ENCODE results near the gene SEC16A. TPM values are rescaled to one million over a fixed set of nuclear protein-coding genes. Genes with fewer than 3 reads are reported as not detected.

The SEC16A gene
- total RNA-seq, 2 donors from 2014 or later = 35.3 to 75.8 TPM

GRCh38 chr9:136517950-136518349, 35.1 kb upstream of the SEC16A start:
- Histone ChIP-seq H3K9me3 (no peaks in the 10 kb centered on the region), H3K4me3 (no peak overlapping the region), H3K4me1 (peaks cover 30% of the 10 kb centered on the region), H3K27ac (no peak overlapping the region), H3K36me3 (replicated peaks in 1 of 2; ENCODE audit: insufficient read depth in 1 of 2, low read depth in 2 of 2) (peaks cover 13 to 33% of the 10 kb centered on the region in 2 donors), H3K27me3 (no peaks in the 10 kb centered on the region)
- TF ChIP-seq POLR2A (IDR thresholded peaks at IDR 0.05) (no peak), CTCF (IDR thresholded peaks at IDR 0.05) (no peak)
- intact Hi-C loops (cut with DNase I) = no loop called here
- DNase-seq = no peak
- no peak for ATAC-seq
- WGBS, 2 donors = 91 to 96% methylated on average over 9 to 16 of the region's 17 CpGs

GRCh38 chr9:136517012-136517743, 34.3 kb upstream of the SEC16A start:
- H3K9me3 ChIP-seq = no peaks in the 10 kb centered on the region
- TF ChIP-seq POLR2A (IDR thresholded peaks at IDR 0.05) = no peak
- TF ChIP-seq CTCF (IDR thresholded peaks at IDR 0.05) = no peak
- peaks cover 13 to 33% of the 10 kb centered on the region in 2 donors for H3K36me3 ChIP-seq (replicated peaks in 1 of 2; ENCODE audit: insufficient read depth in 1 of 2, low read depth in 2 of 2)
- 89 to 95% methylated on average over 9 to 32 of the region's 37 CpGs for WGBS, 2 donors
- H3K27ac ChIP-seq = no peak overlapping the region
- ATAC-seq (no peak), DNase-seq (no peak)
- no peak overlapping the region for H3K4me3 ChIP-seq
- H3K27me3 ChIP-seq = no peaks in the 10 kb centered on the region
- intact Hi-C loops (cut with DNase I) = no loop called here
- H3K4me1 ChIP-seq = peaks cover 29% of the 10 kb centered on the region

- TF ChIP-seq POLR2A (IDR thresholded peaks at IDR 0.05) = no peak
- TF ChIP-seq CTCF (IDR thresholded peaks at IDR 0.05) = no peak
- Histone ChIP-seq H3K4me1 (peaks cover 24% of the 10 kb centered on the region), H3K27ac (no peak overlapping the region), H3K9me3 (no peaks in the 10 kb centered on the region), H3K36me3 (replicated peaks in 1 of 2; ENCODE audit: insufficient read depth in 1 of 2, low read depth in 2 of 2) (peaks cover 13 to 42% of the 10 kb centered on the region in 2 donors), H3K4me3 (no peak overlapping the region), H3K27me3 (no peaks in the 10 kb centered on the region)
- DNase-seq = no peak
- ATAC-seq = no peak
- intact Hi-C loops (cut with DNase I) = no loop called here
- WGBS, 2 donors = 85 to 90% methylated on average over 4 to 16 of the region's 19 CpGs
Observed at GRCh38 chr9:136516191-136516654, 33.4 kb upstream of the SEC16A start.

GRCh38 chr9:136515276-136515675, 32.4 kb upstream of the SEC16A start:
- peaks cover 14% of the 10 kb centered on the region for H3K4me1 ChIP-seq
- 92 to 94% methylated on average over 10 to 26 of the region's 28 CpGs for WGBS, 2 donors
- DNase-seq (no peak), ATAC-seq (no peak)
- H3K4me3 ChIP-seq = no peak overlapping the region
- intact Hi-C loops (cut with DNase I) = no loop called here
- TF ChIP-seq CTCF (IDR thresholded peaks at IDR 0.05) = no peak
- no peak for TF ChIP-seq POLR2A (IDR thresholded peaks at IDR 0.05)
- H3K27ac ChIP-seq = no peak overlapping the region
- H3K9me3 ChIP-seq = no peaks in the 10 kb centered on the region
- peaks cover 13 to 49% of the 10 kb centered on the region in 2 donors for H3K36me3 ChIP-seq (replicated peaks in 1 of 2; ENCODE audit: insufficient read depth in 1 of 2, low read depth in 2 of 2)
- H3K27me3 ChIP-seq = no peaks in the 10 kb centered on the region

Measured in body of pancreas (tissue), 4 donors.